Glomerular visceral epithelial cell (primary cell): Measurements from ENCODE around the gene WSB1.
"Not testable (repeated sequence)": the region's sequence is repeated elsewhere in the genome, so short reads cannot be mapped to it uniquely, and the experiment has no call there.

Source experiments
- DNase-seq: peaks from one replicate; pipeline ENCODE4 v3.0.0-alpha.2; 2016; ENCODE audit errors: extremely low spot score

Gene WSB1

DNA sequence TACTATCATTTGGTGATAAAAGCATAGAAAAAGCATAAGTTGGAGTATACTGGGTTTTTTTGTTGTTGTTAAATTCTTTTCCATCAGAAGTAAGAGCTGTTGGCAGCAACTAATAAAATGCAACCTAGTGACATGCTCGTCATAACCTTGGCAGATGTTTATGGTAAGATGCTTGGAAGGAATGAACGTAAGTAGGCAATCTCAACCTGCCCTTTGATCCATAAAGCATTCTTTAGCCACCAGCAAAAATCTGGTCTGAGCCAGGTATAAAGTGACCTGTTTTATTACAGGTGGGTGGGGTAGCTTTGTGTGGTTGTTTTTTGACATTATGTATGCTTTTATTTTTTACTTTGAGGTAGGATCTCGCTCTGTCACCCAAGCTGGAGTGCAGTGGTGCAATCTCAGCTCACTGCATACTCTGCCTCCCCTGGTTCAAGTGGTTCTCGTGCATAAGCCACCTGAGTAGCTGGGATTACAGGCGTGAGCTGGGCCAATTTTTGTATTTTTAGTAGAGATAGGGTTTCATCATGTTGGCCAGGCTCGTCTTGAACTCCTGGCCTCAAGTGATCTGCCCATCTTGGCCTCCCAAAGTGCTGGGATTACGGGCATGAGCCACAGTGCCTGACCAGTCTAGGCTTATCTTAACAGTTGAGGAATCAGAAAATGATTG is 22.0 kb downstream of the WSB1 start:
- DNase-seq, result no peak

DNA sequence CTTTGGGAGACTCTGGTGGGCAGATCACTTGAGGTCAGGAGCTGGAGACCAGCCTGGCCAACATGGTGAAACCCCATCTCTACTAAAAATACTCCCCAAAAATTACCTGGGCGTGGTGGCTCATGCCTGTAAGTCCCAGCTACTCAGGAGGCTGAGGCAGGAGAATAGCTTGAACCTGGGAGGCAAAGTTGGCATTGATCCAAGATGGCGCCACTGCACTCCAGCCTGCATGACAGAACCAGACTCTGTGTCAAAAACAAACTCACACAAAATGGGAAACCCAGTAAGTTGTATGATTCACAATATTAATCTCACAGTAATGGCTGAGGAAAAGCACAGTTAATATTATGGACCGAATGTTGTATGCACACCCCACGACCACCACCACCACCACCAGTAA is 24.3 kb downstream of the WSB1 start:
- DNase-seq, result no peak

DNA sequence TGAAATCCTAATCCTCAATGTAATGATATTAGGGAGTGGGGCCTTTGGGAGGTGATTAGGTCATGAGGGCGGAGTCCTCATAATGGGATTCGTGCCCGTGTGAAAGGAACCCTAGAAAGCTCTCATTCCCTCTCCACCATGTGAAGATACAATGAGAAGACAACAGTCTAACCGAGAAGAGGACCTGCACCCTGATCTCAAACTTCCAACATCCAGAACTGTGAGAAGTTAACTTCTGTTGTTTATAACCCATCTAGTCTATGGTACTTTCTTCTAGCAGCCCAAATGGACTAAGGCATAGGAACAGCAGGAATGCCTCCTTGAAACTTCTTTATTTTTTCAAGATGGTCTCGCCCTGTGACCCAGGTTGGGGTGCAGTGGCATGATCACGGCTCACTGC is 24.7 kb downstream of the WSB1 start:
- no peak for DNase-seq

- peak; percentile 66 for DNase-seq
Observed at GRCh38 chr17:27319541-27320221, 25.8 kb downstream of the WSB1 start.

DNA sequence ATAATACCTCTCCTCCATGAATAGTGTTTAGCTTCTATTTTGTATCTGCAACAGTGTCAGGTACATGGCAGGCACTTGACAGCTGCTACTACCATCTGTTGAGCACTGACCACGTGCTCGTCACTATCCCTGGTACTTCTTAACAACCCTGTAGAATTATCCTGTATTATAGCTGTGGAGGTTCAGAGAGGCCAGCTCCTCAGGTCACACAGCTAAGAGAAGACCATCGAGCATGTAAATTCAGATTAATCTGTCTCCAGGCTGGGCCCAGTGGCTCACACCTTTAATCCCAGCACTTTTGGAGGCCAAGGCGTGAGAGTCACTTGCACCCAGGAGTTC is 26.3 kb downstream of the WSB1 start:
- no peak for DNase-seq

DNA sequence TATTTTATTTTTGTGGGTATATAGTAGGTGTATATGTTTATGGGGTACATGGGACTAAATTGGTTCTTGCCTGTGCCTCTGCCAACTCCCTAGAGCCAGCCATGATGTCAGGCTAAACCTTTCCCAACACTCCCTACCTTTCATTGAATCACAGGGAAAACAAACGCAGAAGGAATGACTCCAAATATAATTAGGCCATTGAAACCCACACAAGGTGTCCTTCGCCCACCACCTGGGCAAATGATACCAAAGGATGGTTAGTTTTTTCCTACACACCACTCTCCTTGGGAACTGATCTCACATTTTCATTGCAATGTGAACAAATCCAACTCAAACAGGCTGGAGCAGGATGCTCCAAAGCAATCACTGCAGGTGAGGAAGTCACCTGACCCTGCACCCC is 27.5 kb downstream of the WSB1 start:
- no peak for DNase-seq

- DNase-seq, result no peak
Observed at GRCh38 chr17:27322026-27322425, 28.1 kb downstream of the WSB1 start.

DNA sequence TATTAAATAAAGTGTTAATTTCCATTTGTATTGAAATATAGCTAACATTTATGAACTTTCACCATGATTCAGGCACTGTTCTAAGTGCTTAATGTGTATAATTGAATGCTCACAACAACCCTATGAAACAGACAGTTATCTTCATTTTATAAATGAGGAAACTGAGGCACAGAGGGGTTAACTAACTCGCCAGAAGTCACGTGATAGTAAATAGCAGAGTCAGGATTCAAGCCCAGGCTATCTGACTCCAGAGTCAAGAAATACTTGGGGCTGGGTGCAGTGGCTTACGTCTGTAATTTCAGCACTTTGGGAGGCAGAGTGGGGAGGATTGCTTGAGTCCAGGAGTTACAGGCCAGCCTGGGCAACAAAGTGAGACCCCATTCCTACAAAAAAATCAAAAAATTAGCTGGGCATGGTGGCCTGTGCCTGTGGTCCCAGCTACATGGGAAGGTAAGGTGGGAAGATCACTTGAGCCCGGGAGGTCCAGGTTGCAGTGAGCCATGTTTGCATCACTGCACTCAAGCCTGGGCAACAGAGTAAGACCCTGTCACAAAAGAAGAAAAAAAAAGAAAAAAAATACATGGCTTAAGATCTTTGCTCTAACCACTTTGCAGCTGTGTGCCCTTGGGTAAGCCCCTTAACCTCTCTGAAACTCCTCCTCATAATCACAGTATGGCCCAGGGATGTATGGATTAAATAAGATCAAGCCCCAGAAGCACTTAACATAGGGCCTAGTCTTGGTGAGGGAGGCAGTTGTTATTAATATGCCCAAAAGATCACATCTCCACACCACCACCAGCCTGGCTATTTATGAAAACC is 29.0 kb downstream of the WSB1 start:
- no peak for DNase-seq

DNA sequence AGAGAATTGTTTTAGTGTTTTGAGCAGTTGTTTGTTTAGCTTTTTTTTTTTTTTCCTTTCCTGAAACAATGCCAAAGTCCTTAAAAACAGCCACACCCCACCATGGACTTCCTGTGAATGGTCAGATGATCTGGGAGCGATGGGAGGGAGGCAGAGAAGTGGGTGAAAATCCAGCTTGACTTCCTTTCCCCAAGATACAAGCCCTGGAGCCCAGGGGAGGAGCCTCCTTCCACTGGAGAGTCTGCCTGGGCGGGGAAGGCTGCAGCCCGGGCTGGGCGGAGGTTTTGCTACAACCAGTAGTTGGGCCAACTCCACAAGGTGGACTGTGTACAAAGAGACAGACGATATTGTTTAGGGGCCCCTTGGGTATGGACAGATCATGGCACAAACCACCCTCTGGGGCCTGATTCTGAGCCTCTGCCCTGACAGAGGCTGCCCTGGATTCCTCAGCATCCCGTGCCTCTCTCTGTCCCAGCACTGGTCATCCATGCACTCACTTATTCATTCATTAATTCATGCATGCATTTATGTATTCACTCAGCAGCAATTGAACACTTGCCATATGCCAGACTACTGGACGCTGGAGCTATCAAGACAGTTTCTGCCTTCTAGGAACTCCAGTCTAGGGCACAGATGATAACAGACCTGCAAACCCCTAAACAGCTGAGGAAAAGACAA is 29.8 kb downstream of the WSB1 start:
- no peak for DNase-seq

GRCh38 chr17:27324771-27325339 is 30.9 kb downstream of the WSB1 start:
- no peak for DNase-seq

GRCh38 chr17:27326051-27326450 is 32.1 kb downstream of the WSB1 start:
- DNase-seq, result no peak

DNA sequence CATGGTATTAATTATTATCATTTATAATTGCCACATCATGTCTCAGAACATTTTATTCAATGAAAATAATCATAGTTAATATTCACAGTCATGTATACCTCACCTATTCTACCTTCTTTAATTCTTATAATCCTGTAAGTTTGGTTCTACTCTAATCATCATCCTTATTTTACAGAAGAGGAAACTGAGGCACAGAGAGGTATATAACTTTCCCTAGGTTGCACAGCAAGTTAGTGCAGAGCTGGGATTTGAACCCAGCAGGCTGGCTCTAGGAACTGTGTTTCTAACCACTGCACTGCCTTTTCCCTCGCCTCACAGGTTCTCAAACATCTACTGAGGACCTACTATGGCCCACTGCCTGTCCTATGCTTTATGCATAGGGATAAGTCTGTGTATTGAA is 32.7 kb downstream of the WSB1 start:
- no peak for DNase-seq

- DNase-seq, result no peak
Observed at GRCh38 chr17:27327397-27327796, 33.5 kb downstream of the WSB1 start.

- DNase-seq, result no peak
Observed at GRCh38 chr17:27327871-27328270, 34.0 kb downstream of the WSB1 start.

DNA sequence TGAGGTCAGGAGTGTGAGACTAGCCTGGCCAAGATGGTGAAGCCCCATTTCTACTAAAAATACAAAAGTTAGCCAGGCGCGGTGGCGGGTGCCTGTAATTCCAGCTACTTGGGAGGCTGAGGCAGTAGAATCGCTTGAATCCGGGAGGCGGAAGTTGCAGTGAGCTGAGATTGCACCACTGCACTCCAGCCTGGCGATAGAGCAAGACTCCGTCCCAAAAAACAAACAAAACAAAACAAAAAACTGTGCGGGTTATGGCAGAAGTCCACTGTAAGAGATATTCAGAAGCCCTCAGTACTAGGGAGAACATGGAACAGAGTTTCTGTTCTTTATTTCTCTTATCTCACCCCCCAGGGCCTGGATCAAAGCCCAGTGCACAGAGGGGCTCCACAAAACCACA is 34.8 kb downstream of the WSB1 start:
- not testable (repeated sequence) for DNase-seq

GRCh38 chr17:27329146-27329805 is 35.4 kb downstream of the WSB1 start:
- no peak for DNase-seq

- no peak for DNase-seq
Observed at GRCh38 chr17:27332047-27332393, 38.1 kb downstream of the WSB1 start.

GRCh38 chr17:27332485-27333409 is 38.8 kb downstream of the WSB1 start:
- peak; percentile 98 for DNase-seq

DNA sequence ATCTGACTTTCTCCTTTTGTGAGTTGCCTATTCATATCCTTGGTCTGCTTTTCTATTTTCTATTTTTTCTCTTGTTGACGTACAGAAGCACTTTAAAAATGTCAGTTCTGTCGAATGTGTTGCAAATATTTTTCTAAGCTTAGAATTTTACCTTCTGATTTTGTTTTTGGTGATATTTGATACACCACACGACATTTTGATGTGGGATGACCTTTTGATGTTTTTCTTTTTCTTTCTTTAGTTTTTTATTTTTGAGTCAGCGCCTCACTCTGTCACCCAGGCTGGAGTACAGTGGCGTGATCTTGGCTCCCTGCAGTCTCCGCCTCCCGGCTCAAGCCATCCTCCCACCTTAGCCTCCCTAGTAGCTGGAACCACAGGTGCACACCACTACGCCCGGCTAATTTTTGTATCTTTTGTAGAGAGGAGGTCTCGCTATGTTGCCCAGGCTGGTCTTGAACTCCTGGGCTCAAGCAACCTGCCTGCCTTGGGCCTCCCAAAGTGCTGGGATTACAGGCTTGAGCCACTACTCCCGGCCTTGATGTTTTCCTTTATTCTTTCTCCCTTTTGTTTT is 39.6 kb downstream of the WSB1 start:
- no peak for DNase-seq

DNA sequence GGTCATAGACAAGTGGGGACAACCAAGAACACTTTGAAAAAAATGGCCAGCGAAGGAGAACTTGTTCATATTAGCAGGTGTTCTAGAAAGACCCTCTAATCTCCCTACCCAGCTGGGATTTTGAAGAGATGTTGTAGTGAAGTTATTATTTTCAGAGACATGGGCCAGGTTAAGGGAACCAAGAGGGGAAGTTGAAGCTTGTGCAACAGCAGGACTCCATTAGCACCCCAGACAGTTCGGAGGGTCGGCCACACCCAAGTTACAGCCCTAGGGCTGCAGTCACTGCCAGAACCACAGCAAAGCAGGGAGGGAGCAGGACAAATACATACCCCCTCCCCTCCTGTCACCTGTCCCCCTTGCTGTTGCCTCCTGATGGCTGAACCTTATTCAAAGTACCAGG is 42.3 kb downstream of the WSB1 start:
- DNase-seq, result no peak
